ENCODE measurements around the gene MRS2. TPM values are rescaled to one million over a fixed set of nuclear protein-coding genes. Genes with fewer than 3 reads are reported as not detected.
"Not testable (repeated sequence)": the region's sequence is repeated elsewhere in the genome, so short reads cannot be mapped to it uniquely, and the experiment has no call there.

MRS2 gene
- total RNA-seq, 2 experiments from 2014 or later, result 18.9 to 19.8 TPM

- peaks cover 2% of the 10 kb centered on the region for H3K9me3 Mint-ChIP-seq
- peaks cover 20% of the 10 kb centered on the region for H3K27me3 Mint-ChIP-seq (ENCODE audit: low read depth)
- CTCF ChIA-PET, result no interaction called here
- intact Hi-C loops (cut with micrococcal nuclease), result no loop called here
- no peak overlapping the region for H3K4me3 Mint-ChIP-seq
- H3K4me1 Mint-ChIP-seq (ENCODE audit: low read depth), result no peaks in the 10 kb centered on the region
- no peak overlapping the region for H3K27ac Mint-ChIP-seq
- no peaks in the 10 kb centered on the region for H3K36me3 Mint-ChIP-seq (ENCODE audit: low read depth)
- DNase-seq, result no peak
Observed at GRCh38 chr6:24394780-24395437, 7.8 kb upstream of the MRS2 start.

- no peak overlapping the region for H3K27ac Mint-ChIP-seq
- H3K36me3 Mint-ChIP-seq (ENCODE audit: low read depth), result no peaks in the 10 kb centered on the region
- CTCF ChIA-PET, result interaction anchor here (1.1 kb wide), 1 partner anchor 114 kb away, joined by 3 read pairs; no protein-coding TSS in a partner anchor
- peaks cover 9% of the 10 kb centered on the region for H3K4me1 Mint-ChIP-seq (ENCODE audit: low read depth)
- intact Hi-C loops (cut with micrococcal nuclease), result no loop called here
- peaks cover 2% of the 10 kb centered on the region for H3K9me3 Mint-ChIP-seq
- no peak for DNase-seq
- peaks cover 20% of the 10 kb centered on the region for H3K27me3 Mint-ChIP-seq (ENCODE audit: low read depth)
- H3K4me3 Mint-ChIP-seq, result no peak overlapping the region
Observed at GRCh38 chr6:24396824-24397223, 5.9 kb upstream of the MRS2 start.

- Mint-ChIP-seq H3K4me1 (ENCODE audit: low read depth) (peaks cover 11% of the 10 kb centered on the region), H3K9me3 (peaks cover 2% of the 10 kb centered on the region), H3K27ac (no peak overlapping the region), H3K36me3 (ENCODE audit: low read depth) (no peaks in the 10 kb centered on the region), H3K4me3 (no peak overlapping the region), H3K27me3 (ENCODE audit: low read depth) (peaks cover 20% of the 10 kb centered on the region)
- CTCF ChIA-PET, result interaction anchor here (0.5 to 1.1 kb wide), 3 partner anchors 37 to 128 kb away, joined by 3 read pairs; no protein-coding TSS in a partner anchor
- intact Hi-C loops (cut with micrococcal nuclease), result no loop called here
- DNase-seq, result no peak
Observed at GRCh38 chr6:24397631-24398030, 5.1 kb upstream of the MRS2 start.

GRCh38 chr6:24400045-24401039 lies 2.4 kb upstream of the MRS2 start:
- H3K27ac Mint-ChIP-seq; DNase-seq; CTCF ChIA-PET; H3K36me3 Mint-ChIP-seq (ENCODE audit: low read depth); H3K9me3 Mint-ChIP-seq: not testable (repeated sequence)
- Mint-ChIP-seq H3K4me1 (ENCODE audit: low read depth) (peaks cover 28% of the 10 kb centered on the region), H3K4me3 (peak overlapping the region; percentile 7), H3K27me3 (ENCODE audit: low read depth) (peaks cover 20% of the 10 kb centered on the region)
- intact Hi-C loops (cut with micrococcal nuclease), result loop anchor here (5.0 to 10.0 kb wide), 2 partner anchors 267 to 374 kb away; partner anchors contain the start of genes ACOT13, GMNN and TDP2

- H3K27ac Mint-ChIP-seq, result no peak overlapping the region
- H3K4me1 Mint-ChIP-seq (ENCODE audit: low read depth), result peaks cover 30% of the 10 kb centered on the region
- intact Hi-C loops (cut with micrococcal nuclease), result loop anchor here (5.0 to 10.0 kb wide), 2 partner anchors 266 to 373 kb away; partner anchors contain the start of genes ACOT13, GMNN and TDP2
- CTCF ChIA-PET, result interaction anchor here (1.1 kb wide), 1 partner anchor 12 kb away, joined by 5 read pairs; no protein-coding TSS in a partner anchor
- H3K27me3 Mint-ChIP-seq (ENCODE audit: low read depth), result peaks cover 16% of the 10 kb centered on the region
- no peak for DNase-seq
- H3K4me3 Mint-ChIP-seq, result no peak overlapping the region
- H3K9me3 Mint-ChIP-seq, result peaks cover 2% of the 10 kb centered on the region
- peaks cover 2% of the 10 kb centered on the region for H3K36me3 Mint-ChIP-seq (ENCODE audit: low read depth)
Observed at GRCh38 chr6:24401458-24401857, 1.3 kb upstream of the MRS2 start.

GRCh38 chr6:24403501-24403824 lies 727 bp downstream of the MRS2 start:
- peaks cover 2% of the 10 kb centered on the region for H3K36me3 Mint-ChIP-seq (ENCODE audit: low read depth)
- H3K27me3 Mint-ChIP-seq (ENCODE audit: low read depth), result peaks cover 7% of the 10 kb centered on the region
- no peaks in the 10 kb centered on the region for H3K9me3 Mint-ChIP-seq
- intact Hi-C loops (cut with micrococcal nuclease), result loop anchor here (1.0 to 10.0 kb wide), 4 partner anchors 91 to 371 kb away; partner anchors contain the start of genes ACOT13, ALDH5A1, GMNN and TDP2
- H3K4me1 Mint-ChIP-seq (ENCODE audit: low read depth), result peaks cover 30% of the 10 kb centered on the region
- H3K27ac Mint-ChIP-seq, result peak overlapping the region; percentile 21
- CTCF ChIA-PET, result no interaction called here
- DNase-seq, result no peak
- peak overlapping the region; percentile 86 for H3K4me3 Mint-ChIP-seq

GRCh38 chr6:24405262-24405661 lies 2.5 kb downstream of the MRS2 start:
- Mint-ChIP-seq H3K36me3 (ENCODE audit: low read depth) (peaks cover 2% of the 10 kb centered on the region), H3K27me3 (ENCODE audit: low read depth) (no peaks in the 10 kb centered on the region), H3K9me3 (no peaks in the 10 kb centered on the region), H3K4me1 (ENCODE audit: low read depth) (peaks cover 36% of the 10 kb centered on the region), H3K4me3 (no peak overlapping the region), H3K27ac (no peak overlapping the region)
- CTCF ChIA-PET, result interaction anchor here (0.7 kb wide), 1 partner anchor 122 kb away, joined by 4 read pairs; no protein-coding TSS in a partner anchor
- intact Hi-C loops (cut with micrococcal nuclease), result loop anchor here (10.0 kb wide), 1 partner anchor 370 kb away; the partner anchor contains the start of gene GMNN
- no peak for DNase-seq

GRCh38 chr6:24408719-24409410 lies 6.1 kb downstream of the MRS2 start:
- H3K4me3 Mint-ChIP-seq, result no peak overlapping the region
- intact Hi-C loops (cut with micrococcal nuclease), result loop anchor here (10.0 kb wide), 1 partner anchor 366 kb away; the partner anchor contains the start of gene GMNN
- no peaks in the 10 kb centered on the region for H3K9me3 Mint-ChIP-seq
- DNase-seq, result no peak
- H3K27ac Mint-ChIP-seq, result no peak overlapping the region
- CTCF ChIA-PET, result interaction anchor here (0.6 kb wide), 1 partner anchor 162 kb away, joined by 3 read pairs; no protein-coding TSS in a partner anchor
- no peaks in the 10 kb centered on the region for H3K27me3 Mint-ChIP-seq (ENCODE audit: low read depth)
- peaks cover 10% of the 10 kb centered on the region for H3K36me3 Mint-ChIP-seq (ENCODE audit: low read depth)
- peaks cover 23% of the 10 kb centered on the region for H3K4me1 Mint-ChIP-seq (ENCODE audit: low read depth)

GRCh38 chr6:24410622-24411021 lies 7.9 kb downstream of the MRS2 start:
- Mint-ChIP-seq H3K36me3 (ENCODE audit: low read depth) (peaks cover 8% of the 10 kb centered on the region), H3K9me3 (no peaks in the 10 kb centered on the region), H3K4me3 (no peak overlapping the region), H3K4me1 (ENCODE audit: low read depth) (peaks cover 9% of the 10 kb centered on the region), H3K27ac (no peak overlapping the region), H3K27me3 (ENCODE audit: low read depth) (no peaks in the 10 kb centered on the region)
- intact Hi-C loops (cut with micrococcal nuclease), result no loop called here
- CTCF ChIA-PET, result interaction anchor here (1.2 kb wide), 1 partner anchor 20 kb away, joined by 3 read pairs; no protein-coding TSS in a partner anchor
- no peak for DNase-seq

- no peak for DNase-seq
- peaks cover 9% of the 10 kb centered on the region for H3K4me1 Mint-ChIP-seq (ENCODE audit: low read depth)
- H3K9me3 Mint-ChIP-seq, result no peaks in the 10 kb centered on the region
- no peaks in the 10 kb centered on the region for H3K27me3 Mint-ChIP-seq (ENCODE audit: low read depth)
- peaks cover 8% of the 10 kb centered on the region for H3K36me3 Mint-ChIP-seq (ENCODE audit: low read depth)
- CTCF ChIA-PET, result no interaction called here
- no peak overlapping the region for H3K27ac Mint-ChIP-seq
- intact Hi-C loops (cut with micrococcal nuclease), result no loop called here
- no peak overlapping the region for H3K4me3 Mint-ChIP-seq
Observed at GRCh38 chr6:24412294-24412693, 9.6 kb downstream of the MRS2 start.

- H3K27me3 Mint-ChIP-seq (ENCODE audit: low read depth); H3K4me3 Mint-ChIP-seq; H3K27ac Mint-ChIP-seq; DNase-seq; CTCF ChIA-PET; H3K9me3 Mint-ChIP-seq; H3K36me3 Mint-ChIP-seq (ENCODE audit: low read depth); H3K4me1 Mint-ChIP-seq (ENCODE audit: low read depth); intact Hi-C loops (cut with micrococcal nuclease): not testable (repeated sequence)
Observed at GRCh38 chr6:24414531-24414930, 11.8 kb downstream of the MRS2 start.

- Mint-ChIP-seq H3K27me3 (ENCODE audit: low read depth) (no peaks in the 10 kb centered on the region), H3K4me1 (ENCODE audit: low read depth) (no peaks in the 10 kb centered on the region), H3K4me3 (no peak overlapping the region), H3K9me3 (no peaks in the 10 kb centered on the region), H3K36me3 (ENCODE audit: low read depth) (peaks cover 10% of the 10 kb centered on the region), H3K27ac (no peak overlapping the region)
- no peak for DNase-seq
- intact Hi-C loops (cut with micrococcal nuclease), result no loop called here
- CTCF ChIA-PET, result interaction anchor here (0.6 kb wide), 1 partner anchor 42 kb away, joined by 3 read pairs; no protein-coding TSS in a partner anchor
Observed at GRCh38 chr6:24415753-24416152, 13.0 kb downstream of the MRS2 start.

Data from activated naive CD4-positive, alpha-beta T cell treated with anti-CD3 and anti-CD28 coated beads for 36 hours (primary cell).